Measurements from ENCODE around the gene ERICH6.

The ERICH6 gene

DNA sequence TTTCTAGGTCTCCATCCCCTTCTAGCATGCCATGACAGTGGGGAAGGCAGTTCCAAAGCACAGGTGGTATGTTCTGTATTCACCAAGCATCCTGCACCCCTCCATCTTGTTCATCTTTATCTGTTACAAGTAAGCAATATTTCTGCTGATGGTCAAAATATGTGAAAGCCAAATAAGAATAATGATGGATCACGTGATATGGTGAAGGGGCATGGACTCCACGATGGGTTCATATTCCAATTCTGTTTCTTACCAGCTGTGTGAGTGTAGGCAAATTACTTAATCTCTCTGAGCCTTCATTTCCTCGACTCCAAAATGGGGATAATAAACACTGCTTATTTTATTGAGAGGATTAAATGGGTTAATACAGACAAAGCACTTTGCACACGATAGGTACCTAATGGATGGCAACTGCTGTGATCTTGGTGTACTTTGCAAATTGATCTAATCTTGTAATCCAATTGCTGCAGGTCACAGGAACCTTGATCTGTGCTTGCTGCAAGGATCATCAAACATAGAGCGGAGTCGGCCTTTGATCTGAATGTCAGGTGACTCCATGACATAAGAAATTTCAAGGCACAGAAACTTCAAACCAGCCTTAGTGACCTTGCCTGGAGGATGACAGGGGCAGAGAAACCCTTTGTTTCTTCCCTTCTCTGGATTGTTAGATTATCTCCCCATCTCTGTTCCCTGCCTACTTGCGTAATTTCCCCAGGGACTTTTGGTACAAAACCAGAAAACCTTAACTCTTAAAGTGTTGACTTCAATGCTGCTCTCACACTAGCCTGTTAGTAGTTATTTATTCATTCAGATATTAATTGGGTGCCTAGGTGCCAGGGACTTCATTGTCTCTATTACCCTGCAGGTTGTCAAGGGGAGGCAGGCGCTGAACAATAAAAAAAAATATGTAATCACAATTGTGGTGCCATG is 33.4 kb upstream of the ERICH6 start:
- no peak for DNase-seq (ENCODE audit: low read depth in 2 of 3, low spot score in 1 of 3)

DNA sequence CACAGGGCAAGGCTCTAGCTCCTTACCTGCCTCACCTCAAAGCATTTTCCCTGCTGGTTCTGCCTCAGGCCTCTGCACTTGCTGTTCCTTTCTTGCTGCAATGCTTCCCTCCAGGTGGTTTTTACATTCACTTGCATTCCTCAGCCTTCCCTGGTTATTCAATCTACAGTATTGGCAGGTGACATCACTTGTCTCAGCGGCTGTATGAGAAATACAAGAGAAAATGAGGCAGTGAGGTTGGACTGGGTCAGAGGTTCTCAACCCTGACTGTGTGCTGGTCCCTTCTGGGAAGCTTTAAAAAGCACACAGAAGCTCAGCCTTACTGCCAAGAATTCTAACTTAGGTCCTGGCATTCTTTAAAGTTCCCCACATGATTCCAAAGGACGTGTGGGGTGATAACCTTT is 32.6 kb upstream of the ERICH6 start:
- DNase-seq (ENCODE audit: low read depth in 2 of 3, low spot score in 1 of 3), result no peak

DNA sequence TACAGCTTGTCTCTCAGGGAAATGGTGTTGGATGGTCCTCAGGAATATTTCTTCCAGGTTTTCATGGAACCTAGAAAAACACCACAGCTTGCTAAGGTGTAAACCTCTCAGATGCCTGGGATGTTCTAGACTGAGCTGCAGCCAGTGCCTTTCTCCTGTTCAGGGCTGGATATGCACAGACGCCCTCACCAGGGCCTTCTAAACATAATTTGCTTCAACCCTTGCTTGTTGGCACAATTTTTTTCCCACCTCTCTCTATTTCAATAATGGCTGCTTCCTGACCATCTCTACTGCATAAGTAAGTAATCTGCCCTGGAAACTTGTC is 31.0 kb upstream of the ERICH6 start:
- no peak for DNase-seq (ENCODE audit: low read depth in 2 of 3, low spot score in 1 of 3)

DNA sequence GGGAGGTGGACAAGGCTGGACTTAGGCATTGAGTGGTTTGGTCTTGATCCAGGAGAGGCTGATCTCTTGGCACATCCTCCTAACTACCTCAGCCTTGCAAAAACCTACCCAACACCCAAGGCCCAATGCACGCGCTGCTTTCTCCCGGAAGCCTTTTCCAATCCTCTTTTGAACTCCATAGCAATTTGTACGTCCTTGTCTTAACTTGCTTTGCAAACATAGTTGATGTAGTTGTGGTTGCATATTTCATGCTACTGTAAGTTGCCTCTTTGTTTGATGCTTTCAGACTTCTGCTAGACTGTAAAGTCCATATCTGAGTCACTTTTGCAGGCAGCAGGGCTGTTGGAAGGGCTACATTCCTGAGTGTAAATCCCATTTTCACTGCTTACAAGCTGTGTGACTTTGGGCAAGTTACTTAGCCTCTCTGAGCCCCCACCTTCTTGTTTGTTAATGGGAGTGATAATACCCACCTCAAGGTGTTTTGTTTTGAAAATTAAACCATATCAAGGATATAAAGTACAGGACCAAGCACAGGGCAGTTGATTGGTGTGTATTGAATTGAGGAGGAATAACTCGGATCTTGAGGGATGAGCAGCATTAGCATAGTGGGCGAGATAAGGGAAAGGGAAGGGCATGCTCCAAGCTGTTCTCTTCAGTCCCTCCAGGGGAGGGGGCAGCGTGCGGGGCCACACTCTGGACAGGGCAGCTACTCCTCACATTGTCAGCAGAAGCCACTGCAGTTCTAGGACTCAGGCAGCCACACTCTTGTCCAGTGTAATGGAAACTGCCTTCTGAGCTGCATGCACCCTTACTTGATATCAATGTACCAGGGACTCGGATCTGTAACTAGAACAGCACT is 30.4 kb upstream of the ERICH6 start:
- DNase-seq (ENCODE audit: low read depth in 2 of 3, low spot score in 1 of 3), result no peak

DNA sequence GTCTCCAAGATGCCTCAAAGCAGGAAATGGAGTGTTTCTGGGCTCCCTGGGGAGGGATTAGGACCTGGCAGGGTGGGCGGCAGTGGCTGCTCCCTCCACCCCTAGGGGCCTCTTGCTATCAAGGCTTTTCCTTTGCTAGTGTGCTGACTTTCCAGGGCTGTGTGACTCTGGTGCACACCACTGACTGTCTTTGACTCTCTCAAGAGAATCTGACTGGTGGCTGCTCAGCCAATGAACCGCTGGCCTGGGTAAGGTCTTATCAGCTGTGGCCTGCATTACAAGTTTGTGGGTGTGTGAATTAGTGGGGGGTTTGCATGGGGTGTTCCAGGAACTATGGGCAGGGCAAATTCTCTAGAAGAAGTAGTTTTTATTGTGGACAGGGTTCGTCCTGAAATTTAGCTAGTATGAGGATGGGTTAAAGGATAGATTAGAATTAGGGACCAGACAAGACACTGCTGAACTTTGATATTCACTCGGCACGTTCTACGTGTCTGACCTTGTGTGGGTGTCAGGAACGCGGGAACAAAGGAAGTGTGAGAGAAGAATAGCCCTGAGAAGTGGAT is 29.7 kb upstream of the ERICH6 start:
- DNase-seq (ENCODE audit: low read depth in 2 of 3, low spot score in 1 of 3), result no peak

DNA sequence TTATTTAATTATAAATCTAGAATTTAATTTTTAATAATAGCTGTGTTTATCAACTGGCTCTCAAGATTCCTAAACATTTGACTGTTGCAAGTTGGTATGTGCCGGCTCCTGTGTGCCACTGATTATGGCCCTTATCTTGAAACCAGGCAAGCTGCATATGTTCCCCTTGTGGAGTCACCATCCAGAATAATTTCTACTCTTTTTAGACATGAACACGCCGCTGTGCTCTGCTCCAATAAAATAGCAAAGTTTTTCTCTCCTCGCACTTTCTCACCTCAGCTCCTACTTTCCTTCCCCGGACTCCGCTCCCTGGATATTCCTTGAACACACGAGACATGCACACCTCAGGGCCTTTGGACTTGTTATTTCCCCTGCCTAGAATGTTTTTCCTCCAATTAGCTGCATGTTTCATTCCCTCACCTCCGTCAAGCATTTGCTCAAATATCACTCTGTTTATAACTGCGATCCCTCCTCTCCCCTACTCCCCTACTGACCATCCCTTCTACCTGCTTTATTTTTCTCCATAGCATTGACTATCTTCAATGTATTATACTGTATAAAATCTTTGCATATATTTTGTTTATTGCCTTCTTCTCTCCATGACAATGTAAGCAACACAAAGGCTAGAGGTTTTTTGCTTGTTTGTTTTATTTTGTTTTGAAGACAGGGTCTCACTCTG is 26.1 kb upstream of the ERICH6 start:
- DNase-seq (ENCODE audit: low read depth in 2 of 3, low spot score in 1 of 3), result no peak

DNA sequence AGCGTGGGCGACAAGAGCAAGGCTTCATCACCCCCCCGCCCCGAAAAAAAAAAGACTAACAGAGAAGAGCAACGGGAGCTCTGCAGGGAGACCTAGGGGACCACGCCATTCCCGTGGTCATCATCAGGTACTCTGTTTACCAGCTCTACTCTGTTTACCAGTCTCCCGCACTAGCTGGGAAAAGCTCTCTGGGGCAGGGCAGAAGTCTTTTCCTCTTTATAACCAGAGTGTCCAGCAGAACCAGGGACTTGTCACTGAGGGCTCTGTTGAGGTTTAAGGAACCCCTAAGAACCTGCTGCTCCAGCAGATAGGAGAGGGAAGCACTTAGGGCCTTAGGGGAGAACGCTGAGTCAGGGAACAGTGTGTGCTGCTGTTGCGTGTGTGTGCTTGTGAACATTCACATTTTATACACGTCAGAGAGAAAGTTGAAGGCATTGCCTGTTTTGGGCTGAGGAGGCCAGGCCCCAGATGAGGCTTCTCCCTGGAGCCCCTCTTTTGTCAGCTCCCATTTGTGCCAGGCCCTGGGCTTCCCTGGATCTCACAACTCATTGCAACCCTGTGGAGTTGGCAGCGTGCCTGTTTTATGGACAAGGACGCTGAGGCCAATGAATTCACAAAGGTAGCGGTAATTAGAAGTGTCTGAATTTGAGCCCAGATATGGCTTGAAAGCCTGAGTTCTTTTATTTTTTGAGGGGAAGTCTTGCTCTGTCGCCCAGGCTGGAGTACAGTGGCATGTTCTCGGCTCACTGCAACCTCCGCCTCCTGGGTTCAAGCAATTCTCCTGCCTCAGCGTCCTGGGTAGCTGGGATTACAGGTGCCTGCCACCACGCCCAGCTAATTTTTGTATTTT is 24.2 kb upstream of the ERICH6 start:
- no peak for DNase-seq (ENCODE audit: low read depth in 2 of 3, low spot score in 1 of 3)

DNA sequence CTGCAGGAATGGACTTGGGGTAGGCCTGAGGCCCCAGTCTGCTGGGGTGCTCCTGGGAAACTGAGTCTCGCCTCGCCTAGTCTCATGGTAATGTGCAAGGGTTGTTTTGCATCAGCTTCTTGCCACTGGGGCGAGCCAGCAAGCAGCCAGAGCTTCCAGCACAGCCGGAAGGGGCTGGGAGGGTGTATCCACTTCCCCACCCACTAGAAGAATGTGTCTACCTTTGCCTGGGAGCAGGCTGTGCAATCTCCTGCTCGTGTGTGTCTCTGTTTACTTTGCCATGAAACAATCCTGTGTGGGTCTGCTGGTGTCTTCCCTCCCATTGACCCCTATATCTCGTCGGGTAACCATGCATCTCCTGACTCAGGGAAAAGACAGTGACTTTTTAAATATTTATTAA is 21.8 kb upstream of the ERICH6 start:
- DNase-seq (ENCODE audit: low read depth in 2 of 3, low spot score in 1 of 3), result no peak

DNA sequence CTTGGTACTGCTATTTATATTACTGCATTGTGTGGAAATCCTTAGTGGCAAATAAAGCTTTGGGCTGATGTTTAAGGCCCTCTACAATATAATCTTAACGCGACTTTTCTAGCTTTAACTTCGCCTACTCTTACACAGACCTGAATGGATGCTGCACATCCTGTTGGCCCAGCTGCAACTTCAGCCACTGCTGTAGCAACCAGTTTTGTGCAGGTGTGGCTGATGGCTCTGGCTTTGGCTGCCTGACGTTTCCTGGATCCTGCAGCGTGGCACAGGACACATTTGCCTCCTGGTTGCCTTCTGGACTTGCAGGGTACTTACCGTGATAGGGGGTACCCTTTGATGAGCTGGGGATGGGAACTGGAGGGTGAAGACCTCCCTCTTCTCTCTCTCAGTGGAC is 20.2 kb upstream of the ERICH6 start:
- DNase-seq (ENCODE audit: low read depth in 2 of 3, low spot score in 1 of 3), result no peak

DNA sequence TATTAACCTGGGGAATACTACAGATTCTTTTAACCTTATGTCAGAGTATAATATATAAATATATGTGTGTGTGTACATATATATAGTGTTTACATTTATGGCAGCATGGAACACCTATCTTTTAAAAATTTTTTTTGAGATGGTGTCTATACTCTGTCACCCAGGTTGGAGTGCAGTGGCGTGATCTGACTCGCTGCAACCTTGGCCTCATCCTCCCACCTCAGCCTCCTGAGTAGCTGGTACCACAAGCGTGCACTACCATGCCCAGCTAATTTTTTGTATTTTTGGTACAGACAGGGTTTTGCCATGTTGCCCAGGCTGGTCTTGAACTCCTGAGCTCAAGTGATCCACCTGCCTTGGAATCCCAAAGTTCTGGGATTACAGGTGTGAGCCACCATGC is 18.5 kb upstream of the ERICH6 start:
- no peak for DNase-seq (ENCODE audit: low read depth in 2 of 3, low spot score in 1 of 3)

DNA sequence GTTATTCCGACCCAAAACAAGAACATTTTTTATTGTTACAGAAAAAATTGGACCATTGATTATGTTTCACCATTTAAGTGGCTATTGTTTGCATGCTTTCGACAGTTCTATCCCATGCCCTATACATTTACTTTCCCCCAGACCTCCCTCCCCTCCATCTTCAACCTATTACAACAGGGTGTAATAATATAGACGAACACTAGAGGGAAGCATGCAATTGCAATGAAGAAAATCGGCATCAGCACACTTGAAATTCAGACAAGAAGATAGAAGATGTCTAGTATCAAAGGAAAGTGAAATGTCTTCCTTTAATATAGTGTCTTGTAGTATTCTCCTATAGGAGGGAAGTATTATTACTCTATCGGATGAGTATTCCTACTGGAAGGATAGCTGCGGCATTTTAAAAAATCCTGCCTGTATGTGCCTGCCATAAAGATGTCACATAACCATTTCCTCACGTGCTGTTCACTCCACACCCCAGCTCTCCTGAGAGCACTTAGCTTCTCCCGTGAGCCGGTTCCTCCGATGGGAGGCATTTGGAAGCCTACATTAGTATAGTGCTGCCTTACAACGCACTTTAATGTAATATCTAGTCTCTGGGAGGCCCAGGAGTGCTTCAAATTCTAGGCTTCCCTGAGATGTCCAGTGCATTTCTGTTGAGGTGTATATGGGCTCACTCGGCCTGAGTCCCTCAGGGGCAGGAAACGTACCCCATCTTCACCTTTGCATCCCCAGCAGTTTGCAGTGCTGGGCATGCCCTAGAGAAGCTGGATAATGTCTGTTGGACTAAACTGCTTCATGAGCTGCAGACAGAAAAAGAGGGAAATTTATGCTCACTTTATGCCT is 17.8 kb upstream of the ERICH6 start:
- no peak for DNase-seq (ENCODE audit: low read depth in 2 of 3, low spot score in 1 of 3)

DNA sequence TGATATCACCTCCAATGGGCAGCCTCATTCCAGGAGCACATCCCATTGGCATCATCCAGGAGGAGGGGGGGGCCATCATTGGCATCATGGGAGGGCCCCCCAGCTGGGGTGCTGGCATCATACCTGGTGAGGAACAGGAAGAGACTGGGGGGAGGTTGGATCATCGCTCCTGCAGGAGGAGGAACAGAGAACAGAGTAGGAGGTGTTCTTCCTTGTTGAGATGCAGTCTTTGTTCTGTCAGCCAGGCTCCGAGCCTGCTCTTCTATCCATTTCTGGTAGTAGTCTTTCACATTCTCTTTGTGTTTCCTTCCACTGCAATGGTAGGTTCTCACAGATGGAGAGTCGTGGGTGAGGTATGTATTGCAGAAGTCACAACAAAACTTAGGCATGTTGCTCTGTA is 16.7 kb upstream of the ERICH6 start:
- no peak for DNase-seq (ENCODE audit: low read depth in 2 of 3, low spot score in 1 of 3)

DNA sequence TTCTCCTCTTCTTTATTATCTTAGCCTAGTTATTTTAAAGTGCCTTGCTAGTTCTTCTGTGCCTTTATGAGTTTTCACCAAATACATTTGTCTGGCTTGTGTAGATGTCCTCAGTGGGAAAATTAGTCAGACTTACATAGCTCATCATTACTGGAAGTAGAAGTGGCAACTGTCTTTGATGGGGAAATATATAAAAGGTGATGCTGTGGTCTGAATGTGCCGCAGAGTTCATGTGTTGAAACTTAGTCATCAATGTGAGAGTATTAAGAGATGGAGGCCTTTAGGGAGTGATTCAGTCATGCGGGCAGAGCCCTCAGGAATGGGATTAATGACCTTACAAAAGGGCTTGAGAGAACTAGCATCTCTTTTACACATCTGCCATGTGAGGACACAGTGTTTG is 6.4 kb upstream of the ERICH6 start:
- DNase-seq (ENCODE audit: low read depth in 2 of 3, low spot score in 1 of 3), result no peak

DNA sequence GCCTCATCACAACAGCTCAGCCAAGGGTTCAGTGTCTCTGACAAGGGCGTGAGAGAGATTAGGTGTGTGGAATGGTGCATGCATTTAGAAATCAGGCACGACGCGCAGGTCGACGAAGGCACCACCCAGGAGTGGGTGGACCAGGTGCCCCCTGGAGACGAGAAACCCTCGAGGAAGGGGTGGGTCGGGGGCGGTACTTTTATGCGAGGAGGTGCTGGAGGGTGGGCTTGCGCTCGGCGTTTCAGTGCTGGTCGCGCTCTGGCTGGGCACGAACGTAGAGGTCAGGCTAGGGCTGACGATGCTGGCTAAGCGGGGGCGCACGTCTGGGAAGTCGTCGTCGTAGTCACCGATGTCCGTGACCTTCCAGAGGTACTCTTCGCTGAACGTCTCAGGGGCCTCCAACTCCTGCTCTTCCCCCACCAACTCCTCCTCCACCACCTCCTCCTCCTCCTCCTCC is 393 bp downstream of the ERICH6 start:
- peak in 1 of 3 donors; percentile 34 for DNase-seq (ENCODE audit: low read depth in 2 of 3, low spot score in 1 of 3)

DNA sequence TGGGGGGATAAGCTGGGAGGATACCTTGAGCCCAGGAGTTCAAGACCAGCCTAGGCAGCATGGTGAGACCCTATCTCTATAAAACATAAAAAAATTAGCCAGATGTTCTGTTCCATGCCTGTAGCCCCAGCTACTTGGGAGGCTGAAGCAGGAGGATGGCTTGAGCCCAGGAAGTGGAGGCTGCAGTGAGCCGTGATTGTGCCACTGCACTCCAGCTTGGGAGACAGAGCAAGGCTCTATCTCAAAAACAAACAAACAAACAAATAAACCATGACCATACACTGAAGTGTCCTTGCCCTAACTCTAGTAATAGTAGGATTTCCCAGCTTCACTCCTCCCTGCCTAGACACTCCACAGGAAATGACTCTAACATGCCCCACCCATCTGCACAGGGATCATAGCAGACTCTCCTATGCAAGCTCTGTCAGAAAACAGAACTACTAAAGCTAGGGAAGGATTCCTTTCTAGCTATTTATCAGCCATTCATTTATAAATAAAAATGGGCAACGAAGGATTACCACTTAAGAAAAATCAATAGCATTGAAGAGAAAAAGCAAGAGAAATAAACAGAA is 4.6 kb downstream of the ERICH6 start:
- DNase-seq (ENCODE audit: low read depth in 2 of 3, low spot score in 1 of 3), result no peak

DNA sequence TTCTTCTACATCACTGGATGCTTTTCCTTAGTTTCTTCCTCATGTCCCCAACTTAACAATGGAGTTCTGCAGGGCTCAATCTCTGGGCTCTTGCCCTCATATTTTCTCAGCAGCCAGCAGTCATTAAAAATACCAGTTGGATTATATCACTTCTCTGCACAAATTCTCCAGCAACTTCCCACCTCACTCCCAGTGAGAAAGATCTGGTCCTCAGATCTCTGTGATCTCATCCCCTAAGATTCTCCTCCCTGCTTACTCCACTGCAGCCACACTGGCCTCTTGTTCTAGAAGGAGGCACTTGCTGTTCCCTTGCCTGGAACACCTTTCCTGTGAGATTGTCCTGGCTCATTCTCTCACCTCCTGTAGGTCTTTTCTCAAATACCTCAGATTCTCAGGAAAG is 6.1 kb downstream of the ERICH6 start:
- DNase-seq (ENCODE audit: low read depth in 2 of 3, low spot score in 1 of 3), result no peak

DNA sequence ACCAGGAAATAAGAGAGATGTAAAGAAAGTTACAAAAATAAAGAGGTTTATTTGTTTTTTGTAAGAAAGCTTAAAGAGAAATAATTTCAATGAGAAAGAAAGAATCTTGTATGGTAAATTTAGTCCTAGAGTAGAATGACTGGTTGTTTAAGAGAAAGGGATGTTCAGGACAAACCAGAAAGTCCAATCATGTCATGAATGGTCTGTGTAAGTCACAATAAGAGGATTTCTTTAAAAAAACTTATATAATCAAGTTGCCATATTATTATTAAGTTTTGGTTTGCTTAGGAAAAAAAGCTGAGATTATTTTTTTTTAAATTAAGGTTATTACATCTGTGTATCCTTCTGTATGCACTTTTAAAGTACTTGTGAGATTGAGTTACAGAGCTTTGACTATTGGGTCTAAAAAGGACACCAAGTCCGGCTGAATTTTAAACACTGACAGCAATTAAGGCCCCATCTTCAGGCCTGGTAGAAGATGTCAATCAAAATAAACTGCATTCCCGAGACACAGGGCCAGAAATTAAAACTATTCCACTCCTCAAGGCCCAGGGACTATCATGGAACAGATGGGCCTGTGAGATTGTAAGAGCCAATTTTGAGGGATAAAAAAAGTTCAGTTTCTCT is 12.2 kb downstream of the ERICH6 start:
- no peak for DNase-seq (ENCODE audit: low read depth in 2 of 3, low spot score in 1 of 3)

DNA sequence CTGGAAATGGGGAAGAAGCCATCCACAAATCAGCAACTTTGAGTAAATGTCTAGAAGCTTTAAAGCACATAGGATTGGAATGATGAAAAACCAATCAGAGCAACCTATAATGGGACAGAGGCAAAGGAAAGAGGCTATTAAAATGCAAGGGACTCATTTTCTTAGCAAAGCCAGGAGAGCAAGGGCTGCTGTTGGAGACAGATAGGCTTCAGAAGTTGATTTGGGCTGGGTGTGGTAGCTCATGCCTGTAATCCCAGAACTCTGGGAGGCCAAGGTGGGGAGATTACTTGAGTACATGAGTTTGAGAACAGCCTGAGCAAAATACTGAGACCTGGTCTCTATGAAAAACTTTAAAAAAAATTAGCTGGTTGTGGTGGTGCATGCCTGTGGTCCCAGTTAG is 16.1 kb downstream of the ERICH6 start:
- no peak for DNase-seq (ENCODE audit: low read depth in 2 of 3, low spot score in 1 of 3)

DNA sequence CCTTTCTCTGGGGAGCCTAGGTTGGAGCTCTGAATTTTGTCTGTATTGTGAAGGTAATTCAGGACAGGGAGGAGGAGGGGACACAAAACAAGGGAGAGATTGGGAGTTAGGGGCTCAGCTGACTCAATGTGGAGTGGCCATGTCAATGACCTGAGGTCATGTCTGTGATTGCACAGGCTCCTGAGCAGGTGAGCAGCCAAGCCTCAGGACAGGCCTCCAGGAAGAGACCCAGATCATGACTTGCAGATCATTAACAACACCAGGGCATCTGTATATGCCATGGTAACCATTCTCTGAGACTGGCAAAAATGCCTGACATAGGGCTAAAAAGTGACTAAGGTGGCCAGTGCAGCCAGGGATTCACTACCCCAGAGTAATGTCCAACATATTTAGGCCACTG is 20.9 kb downstream of the ERICH6 start:
- no peak for DNase-seq (ENCODE audit: low read depth in 2 of 3, low spot score in 1 of 3)

All from stimulated activated CD4-positive, alpha-beta T cell treated with anti-CD3 and anti-CD28 coated beads, Interleukin-12 subunit alpha, Interleukin-12 subunit beta, amount 100 ng/mL, for 48 hours (primary cell).